ENCODE measurements around the gene ADAMTS15.

The ADAMTS15 gene

DNA sequence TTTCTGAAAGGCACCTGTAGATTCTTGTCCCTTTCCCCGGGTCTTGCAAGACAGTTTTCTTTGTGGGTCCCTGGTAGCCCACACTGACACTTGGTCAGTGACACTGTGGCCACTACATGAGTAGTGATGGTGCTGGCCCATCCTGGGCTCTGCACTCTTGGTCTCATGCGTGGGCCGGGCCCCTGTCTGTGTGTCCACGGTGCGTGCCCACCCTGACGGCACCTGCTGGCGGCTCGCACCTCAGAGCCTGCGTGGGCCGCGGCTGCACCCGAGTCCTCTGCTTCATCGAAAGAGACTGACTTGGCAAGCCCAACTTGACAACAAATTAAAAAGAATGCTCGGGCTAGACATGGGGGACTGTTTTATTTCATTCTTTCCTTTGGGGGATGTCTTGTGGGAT, 37.5 kb downstream of the ADAMTS15 start:
- no peak for DNase-seq

DNA sequence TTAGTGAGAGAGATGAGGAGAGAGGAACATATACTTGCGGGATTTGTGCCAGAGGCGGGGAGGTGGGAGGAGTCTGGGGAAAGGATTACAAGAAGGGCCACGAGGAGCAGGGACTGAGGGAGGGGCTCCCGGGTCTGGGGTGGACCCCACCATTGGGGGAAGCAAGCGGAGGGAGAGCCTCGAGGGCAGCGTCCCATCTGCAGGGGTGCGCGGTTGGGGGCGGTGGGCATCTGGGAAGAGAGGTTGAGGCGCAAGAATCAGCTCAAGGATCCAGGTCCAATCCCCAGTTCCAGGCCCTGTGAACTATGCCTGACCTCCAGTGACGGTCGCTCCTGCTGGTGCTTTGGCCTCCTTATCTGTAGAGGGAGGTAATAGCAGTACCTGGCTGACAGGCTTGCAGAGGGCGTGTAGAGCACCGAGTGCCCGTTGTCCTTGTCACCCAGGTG, 38.0 kb downstream of the ADAMTS15 start:
- DNase-seq, result no peak

DNA sequence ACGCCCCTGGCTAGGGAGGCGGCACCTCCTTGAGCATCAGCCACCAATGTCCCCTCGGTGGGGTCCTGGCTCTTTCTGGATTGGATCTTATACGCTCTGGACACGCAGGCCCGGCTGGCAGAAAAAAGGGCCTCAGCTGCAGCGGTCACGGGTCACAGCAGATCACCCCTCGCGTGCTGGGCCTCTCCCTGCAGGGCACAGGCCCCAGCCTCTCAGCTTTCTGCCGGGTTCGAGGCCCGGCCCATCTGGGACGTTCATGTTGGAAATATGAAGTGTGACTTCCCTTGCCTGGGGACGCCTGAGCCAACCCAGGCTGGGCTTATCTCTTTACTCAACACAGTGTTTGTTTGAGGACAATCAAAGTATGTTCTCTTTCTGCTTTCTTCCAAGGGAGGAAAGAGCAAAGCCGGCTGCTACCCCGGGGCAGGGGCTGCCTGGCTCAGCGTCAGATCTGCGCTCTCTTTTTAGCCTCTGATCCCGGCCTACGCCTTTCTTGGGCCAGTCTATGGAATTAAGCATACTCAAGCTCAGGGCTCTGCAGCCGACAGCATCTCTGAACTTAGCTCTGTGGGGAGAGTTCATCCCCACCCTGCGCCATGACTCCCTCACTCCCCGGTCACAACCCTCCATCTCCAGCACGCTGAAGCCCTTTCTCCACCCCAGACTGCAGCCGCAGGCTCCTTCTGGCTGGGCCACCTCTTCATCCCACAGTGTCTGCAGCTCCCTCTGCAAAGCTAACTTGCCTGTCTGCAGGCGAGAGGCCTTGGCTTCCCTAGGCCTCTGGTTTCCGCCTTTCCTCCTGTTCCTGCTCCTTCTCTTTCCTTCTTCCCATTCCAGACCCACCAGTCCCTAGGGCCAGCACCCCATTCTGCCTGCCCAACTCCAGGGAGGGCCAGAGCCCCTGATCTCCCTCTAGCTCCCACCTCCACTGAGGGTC, 38.8 kb downstream of the ADAMTS15 start:
- DNase-seq, result no peak

DNA sequence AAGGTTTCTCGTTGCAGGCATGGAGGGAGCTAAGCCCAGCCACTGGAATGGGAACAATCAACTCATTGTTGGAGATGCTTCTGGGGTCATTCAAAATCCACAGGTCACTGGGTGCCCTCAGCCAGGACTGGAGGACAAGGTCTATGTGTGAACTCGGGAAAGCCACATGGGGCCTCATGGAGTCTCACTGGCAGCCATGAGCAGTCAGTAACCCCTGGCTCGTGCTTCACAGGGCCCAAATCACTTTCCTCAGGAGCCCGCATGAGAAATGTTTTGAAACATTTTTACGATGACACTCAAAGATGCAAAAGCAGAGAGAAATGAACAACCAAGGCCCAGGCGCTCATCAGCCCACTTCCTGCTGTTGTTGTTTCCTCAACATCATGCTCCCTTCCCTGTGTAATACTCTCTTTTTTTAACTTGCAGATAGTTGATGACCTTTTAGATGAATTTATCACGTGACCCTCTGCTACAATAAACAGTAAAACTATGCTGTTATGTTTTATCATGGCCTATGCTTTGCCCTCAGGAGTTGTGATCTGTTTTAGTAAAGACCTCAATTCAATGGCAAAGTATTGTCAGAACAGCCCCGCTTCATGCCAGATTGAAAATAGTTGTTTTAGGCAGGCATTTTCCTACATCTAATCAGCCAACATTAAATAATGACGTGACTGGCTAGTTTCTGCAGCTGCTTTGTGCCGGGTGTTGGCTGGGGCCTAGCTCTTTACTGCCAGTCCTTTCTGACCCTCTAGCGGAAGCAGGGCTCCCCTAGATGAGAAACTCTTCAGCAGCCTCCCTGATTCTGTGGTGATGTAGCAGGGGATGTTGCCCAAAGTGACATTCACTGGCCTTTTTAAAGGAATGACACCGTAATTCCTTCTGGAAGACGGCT, 39.7 kb downstream of the ADAMTS15 start:
- DNase-seq, result no peak

DNA sequence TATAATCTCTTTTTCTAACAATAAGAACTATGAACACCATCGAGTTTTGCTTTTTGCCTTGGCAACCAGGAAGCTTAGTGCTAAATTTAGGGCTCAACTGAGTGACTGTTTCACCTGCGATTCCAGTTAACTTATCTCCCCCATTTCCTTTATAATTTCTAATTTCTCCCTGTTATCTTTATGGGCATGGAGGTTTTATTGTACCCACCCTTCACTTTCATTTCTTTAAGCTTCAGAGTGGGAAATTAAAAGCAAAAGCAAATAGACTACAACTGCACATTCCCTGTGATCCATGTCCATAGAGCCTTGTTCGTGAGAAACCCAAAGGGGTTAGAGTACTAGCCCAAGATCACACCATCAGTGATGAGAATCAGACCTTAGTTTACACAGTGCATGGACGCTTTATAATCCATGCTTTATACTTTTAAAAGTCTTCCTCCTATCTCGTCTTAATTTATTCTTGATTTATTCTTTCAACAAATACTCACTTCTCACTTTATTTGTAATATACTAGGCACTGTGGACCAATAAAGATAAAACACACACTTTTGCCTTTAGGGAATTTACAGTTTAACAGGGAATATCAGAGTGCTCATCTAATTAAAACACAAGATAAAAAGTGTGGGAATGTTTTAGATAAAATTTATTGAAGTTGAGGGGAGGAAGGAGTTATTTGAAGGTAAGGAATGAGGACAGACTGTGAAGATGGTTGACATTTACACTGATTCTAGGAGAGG, 40.6 kb downstream of the ADAMTS15 start:
- DNase-seq, result no peak

DNA sequence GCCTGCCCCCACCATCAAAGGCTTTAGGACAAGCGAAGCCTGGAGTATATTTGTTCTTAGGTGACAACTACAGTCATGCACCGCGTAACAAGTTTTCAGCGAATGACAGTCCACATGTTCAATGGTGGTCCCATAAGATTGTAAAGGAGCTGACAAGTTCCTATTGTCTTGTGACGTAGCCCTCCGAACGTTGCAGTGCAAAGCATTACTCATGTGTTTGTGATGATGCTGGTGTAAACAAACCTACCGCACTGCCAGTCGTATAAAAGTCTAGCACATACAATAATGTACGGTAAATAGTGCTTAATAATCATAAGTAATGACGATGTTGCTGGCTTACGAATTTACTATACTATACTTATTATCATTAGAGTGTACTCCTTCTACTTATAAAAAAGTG, 41.3 kb downstream of the ADAMTS15 start:
- no peak for DNase-seq

DNA sequence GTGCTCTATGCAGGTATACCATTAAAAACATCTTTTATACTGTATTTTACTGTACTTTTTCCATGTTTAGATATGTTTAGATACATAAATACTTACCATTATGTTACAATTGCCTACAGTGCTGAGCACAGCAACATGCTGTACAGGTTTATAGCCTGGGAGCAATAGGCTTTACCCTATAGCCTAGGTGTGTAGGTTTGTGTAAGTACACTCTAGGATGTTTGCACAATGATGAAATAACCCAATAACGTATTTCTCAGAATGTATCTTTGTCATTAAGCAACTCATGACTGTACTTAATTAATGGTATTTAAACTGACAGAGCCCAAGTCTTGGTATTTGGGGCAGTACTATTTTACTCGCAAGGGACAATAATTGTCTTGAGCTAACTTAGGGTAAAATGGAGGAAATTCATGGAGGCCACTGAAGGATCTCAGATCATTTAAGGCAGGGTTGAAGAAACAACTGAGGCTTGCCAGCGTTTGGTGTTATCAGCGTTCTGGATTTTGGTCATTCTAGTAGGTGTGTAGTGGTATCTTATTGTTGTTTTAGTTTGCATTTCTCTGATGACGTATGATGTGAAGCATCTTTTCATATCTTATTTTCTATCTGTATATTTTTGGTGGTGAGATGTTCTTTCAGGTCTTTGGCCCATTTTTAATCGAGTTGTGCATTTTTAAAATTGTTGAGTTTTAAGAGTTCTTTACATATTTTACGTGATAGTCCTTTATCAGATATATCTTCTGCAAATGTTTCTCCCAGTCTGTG, 42.4 kb downstream of the ADAMTS15 start:
- no peak for DNase-seq

DNA sequence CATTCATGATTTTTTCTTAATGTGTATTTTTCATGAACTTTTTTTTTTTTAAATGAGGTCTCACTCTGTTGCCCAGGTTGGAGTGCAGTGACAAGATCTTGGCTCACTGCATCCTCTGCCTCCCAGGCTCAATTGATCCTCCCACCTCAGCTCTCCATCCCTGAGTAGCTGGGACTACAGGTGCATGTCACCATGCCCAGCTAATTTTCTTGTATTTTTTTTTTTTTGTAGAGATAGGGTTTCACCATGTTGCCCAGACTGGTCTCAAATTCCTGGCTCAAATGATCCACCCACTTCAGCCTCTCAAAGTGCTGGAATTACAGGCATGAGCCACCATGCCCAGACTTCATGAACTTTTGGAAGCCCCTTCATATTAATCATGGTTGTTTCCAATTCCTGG, 49.7 kb downstream of the ADAMTS15 start:
- no peak for DNase-seq

DNA sequence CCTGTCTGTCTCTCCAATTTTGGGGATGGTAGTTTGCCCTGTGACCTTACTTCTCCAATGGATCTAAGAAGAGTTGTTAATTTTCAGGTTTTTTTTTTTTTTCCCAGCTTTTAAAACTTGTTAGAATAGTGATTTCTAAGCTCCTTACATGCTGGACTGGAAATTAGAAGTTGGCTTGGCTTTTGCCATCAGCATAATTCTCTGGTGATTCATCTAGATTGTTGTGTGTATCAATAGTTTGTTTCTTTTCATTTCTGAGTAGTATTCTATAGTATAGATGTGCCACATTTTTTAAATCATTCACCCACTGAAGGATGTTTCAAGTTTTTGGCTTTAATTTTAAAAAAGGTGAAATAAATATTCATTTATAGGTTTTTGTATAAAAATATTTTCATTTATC, 51.4 kb downstream of the ADAMTS15 start:
- DNase-seq, result no peak

DNA sequence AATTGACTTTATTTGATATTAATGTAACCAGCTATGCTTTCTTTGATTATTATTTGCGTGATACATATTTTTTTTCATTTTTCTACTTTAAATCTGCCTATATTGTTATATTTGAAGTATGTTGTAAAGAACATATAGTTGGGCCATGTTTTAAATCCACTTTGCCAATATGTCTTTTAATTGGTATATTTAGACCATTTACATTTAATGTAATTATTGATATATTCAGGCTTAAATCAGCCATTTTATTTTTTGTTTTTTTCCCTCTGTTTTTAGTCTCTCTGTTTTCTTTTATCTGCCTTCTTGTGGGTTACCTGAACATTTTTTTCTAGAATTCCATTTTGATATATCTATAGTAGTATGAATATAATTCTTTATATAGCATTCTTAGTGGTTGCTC, 55.9 kb downstream of the ADAMTS15 start:
- no peak for DNase-seq

DNA sequence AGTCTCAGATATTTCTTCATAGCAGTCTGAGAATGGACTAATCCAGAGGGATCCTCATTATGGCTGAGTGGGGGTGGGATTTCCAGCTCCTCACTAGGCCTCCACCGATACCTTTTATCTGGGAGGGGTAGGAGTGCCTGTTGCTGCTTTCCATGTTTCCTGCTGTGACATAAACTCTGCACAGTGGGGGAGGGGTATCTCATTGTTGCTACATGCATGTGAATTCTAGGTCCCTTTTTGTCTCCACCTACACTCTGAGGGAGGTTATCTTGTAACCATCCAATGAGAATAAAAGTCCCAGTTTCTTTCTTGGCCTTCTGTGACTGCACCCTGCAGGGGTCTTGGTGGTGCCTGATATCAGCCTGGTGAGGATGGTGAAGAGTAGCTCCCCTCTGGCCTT, 60.5 kb downstream of the ADAMTS15 start:
- no peak for DNase-seq

DNA sequence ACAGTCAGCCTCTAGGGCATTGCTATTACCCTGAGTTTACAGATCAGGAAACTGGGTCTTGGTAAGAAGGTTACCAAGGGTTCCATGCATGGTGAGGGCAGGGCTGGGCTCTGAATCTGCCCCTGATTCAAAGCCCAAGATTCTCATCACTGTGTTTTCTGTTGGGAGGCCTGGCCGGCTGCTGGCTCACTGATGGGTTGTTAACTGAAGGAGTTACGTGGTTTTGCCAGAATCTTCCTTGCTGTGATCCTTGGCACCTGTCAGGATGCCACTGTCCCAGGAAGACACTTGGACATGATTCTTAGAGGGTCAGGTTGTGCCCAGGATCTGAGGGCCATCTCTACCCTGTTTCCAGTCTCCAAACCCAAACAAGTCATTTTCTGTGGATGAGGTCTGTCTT, 61.5 kb downstream of the ADAMTS15 start:
- DNase-seq, result no peak

DNA sequence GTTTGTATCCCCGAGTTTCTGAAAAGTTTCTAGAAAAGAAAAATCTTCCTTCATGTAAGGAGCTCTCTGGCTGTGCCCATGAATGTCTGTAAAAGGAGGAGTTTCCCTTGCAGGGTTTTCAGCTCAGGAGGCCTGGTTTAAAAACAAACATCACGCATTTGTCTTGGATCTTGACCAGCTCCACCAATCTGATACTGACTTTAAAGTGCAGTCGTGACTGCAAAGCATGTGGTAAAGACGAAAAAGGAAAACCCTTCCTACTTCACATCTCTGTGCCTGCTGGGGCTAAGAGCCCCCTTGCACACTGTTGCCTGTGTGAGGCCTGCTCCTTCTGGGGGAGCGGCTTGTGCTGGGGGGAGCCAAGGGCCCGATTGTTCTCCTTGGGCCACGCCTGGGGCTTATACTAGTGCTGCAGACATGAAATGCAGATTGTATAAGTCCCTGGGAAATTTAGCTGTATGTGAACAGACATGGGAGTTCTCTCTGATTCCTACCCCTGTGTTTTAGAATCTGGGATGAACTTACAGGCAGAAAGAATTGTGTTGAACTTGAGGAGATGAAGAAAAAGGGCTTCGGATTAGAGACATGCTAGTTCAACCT, 62.1 kb downstream of the ADAMTS15 start:
- no peak for DNase-seq

DNA sequence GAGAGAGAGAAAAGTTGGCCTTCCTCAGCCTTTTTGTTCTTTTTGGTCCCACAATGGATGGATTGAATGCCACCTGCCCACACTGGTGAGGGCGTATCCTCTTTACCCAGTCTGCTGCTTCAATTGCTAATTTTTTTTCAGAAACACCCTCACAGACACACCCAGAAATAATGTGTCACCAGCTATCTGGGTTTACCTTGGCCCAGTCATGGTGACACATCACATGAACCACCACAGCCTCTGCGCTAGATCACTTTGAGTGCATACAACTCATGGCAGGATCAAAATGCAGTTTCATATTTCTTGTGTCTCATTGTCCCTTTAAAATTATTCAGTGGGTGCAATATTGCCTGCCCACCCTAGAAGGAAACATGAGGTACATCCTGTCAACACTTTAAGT, 63.3 kb downstream of the ADAMTS15 start:
- no peak for DNase-seq

DNA sequence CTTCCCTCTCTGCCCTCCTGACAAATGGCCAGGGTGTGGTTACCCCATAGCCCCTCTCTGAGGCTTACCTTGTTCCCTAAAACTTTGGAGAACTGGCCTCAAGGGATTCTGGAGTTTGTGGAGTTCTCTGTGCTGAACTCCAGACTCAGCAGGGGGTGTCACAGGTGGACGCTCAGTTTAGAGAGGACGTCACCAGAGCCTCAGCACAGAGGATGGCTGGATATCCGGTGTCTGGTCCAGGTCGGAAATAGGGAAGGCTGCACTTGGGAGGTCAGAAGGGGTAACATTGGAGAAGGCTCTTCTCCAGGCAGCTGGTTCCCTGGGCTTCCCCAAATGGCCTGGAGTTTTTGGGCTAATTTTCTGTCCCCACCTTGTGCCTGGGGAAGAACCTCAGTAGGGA, 64.2 kb downstream of the ADAMTS15 start:
- DNase-seq, result no peak

DNA sequence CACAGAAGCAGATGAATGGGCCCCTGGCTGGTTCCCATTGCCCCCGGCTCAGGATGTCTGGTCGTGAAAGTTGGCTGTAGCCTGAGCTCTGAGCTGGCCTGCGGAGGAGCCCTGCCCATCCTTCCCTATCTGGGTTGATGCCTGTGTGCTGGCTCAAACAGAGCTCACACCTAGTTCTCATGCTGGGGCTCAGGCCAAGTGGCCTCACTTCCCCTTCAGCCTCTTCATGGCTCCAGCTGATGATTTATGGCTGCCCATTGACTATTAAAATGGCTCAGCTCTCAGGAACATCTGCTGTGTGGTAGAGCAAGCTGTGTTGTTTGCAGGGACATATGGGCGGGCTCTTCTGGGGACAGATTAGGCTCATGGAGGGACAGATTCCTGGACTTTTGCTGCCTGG, 64.7 kb downstream of the ADAMTS15 start:
- DNase-seq, result peak; percentile 83

DNA sequence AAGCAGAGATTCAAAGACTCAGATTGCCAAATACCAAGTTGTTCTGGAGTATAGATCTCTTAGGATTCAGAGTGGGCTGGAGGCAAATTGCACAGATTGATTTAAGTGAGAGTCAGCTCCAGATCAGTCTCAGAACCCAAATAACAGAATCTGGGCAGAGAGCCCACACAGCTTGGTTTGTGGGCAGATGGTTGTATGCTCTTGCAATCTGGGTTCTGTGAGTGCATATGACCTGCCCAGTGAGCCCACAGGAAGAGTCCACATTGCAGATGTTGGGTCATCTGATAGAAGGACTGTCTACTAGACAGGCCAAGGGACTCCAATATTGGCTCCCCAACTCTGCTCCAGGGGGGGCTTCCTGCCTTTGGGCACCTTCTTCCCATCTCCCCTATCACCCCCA, 65.9 kb downstream of the ADAMTS15 start:
- no peak for DNase-seq

DNA sequence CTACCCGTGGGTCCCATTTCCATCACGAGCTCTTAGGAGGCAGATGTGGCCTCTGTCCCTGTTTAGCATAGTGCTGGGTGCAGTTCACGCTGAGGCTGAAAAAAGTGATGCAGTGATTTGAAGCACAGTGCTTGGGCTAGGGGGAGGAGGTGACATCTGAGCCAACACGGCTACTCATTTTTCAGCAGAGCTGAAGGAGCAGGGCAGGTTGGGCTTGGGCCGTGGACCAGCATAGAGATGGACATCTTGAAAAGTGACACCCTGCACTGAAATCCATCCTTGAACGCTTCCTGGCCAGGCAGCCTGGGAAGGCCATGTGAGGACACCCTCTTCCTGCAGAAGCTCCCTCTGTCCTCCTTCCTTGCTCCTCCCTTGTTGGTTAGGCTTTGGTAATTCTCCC, 66.4 kb downstream of the ADAMTS15 start:
- DNase-seq, result no peak

DNA sequence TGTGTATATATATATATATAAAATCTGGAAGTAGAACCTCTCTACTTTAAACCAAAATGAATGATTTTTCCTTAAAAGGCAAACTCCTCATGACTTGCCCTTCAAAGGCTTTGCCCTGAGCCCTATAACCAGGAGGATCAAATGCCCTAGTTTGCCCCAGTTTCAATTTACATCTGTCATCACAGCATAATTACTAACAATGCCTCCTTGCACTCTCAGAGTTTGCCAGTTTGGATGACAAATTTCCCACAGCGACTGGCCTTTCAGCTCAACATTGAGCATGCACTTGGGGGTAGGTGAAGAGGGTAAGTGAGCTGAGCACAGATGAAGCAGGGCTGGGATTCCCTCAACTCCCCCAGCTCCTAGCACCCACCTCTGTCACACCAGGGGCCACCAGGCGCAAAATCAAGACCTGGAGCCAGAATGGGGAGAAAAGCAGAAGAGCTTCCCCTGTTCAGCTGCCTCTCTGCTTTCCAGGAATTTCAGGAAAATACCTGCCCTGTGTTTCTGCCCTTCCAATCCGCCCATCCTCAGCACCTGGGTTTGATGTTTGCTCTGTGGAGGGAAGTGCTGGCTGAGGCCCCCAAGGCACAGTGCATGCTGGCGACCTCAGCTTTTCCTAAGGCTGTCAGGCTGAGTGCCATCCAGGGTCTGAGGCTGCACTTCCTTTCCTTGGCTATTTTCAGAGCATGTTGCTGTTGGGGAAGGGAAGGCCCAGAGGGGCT, 67.5 kb downstream of the ADAMTS15 start:
- DNase-seq, result peak; percentile 31

DNA sequence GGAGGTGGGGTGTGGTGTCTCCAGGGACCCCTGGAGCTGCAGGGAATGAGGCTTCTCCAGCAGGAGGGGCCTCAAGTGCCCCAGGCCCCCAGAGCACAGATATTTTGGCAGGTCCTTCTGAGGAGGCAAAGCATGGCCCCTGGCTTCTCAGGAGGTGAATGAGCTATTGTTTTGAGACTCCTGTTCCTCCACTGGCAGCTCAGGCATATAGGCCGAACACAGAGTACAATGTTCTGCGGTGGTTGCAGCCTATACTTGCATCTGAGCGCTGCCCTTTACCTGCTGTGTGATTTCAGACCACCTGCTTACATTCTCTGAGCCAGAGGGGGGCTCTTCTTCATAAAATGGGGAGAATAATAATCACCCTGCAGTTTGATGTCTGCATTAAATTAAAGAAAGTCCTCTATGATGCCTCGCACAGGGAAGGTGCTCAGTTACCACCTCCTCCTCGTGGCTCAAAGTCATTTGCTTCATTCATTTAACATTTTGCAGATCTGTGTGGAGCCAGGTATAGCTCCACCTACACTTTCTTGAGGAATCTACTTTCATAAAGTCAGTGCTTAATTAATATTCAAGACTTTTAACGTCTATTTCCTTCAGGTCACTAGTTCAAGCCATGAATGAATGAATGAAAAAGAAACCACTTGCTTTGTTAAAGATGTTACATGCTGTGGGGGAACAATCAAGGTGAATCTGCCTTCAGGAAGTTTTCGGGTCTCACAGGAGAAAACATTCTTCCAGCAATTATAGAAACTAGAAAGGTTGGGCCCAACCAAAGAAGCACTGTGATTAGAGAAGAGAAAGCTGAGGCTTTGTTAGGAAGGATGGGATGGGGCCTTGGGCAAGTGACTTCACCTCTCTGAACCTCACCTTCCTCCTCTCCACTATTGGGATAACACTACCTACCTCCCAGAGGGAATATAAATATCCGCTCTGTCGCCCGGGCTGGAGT, 68.4 kb downstream of the ADAMTS15 start:
- DNase-seq, result no peak
